ENCODE measurements around the gene ZNF268.
"Not testable (repeated sequence)": the region's sequence is repeated elsewhere in the genome, so short reads cannot be mapped to it uniquely, and the experiment has no call there.

Gene ZNF268

DNA sequence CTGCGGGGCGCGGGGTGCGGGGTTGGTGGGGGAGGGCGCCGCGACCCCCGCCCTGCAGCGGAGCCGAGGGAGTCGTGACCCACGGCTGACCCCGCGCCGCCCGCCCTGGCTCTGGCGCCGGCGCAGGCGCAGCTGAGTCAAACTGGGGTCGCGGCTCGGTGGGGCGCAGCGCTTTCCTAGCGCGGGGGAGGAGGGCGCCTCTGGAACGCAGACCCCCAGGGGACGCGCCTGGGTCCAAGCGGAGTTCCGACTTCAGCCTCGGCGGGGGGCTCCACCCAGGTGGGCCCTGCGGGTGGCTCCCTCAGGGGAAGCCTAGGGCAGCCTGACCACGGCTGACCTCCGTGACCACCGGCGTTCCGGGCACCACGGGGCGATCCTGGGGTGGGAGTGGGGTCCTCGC lies 54.8 kb downstream of the ZNF268 start:
- no peak for ATAC-seq (ENCODE audit: insufficient read depth, low read depth)
- H3K79me2 ChIP-seq (ENCODE audit: insufficient read depth, low read length) = no peaks in the 10 kb centered on the region
- H3K4me3 ChIP-seq (ENCODE audit: low read depth in 1 of 2, low read length in 2 of 2) = no peak overlapping the region
- H3K9me3 ChIP-seq (ENCODE audit: insufficient read depth, low read length, severe bottlenecking) = peaks cover 45% of the 10 kb centered on the region
- no peak overlapping the region for H3K4me2 ChIP-seq (ENCODE audit: insufficient read depth, low read length)
- no peaks in the 10 kb centered on the region for H3K4me1 ChIP-seq (ENCODE audit: insufficient read depth, low read length)
- H3K27ac ChIP-seq (ENCODE audit: low read length) = no peak overlapping the region
- no peaks in the 10 kb centered on the region for H4K20me1 ChIP-seq (ENCODE audit: insufficient read depth, low read length)
- DNase-seq = no peak
- no peaks in the 10 kb centered on the region for H3K27me3 ChIP-seq (ENCODE audit: insufficient read depth, low read length, poor library complexity)
- no peak overlapping the region for H3K9ac ChIP-seq (ENCODE audit: low read depth, low read length)
- H2AFZ ChIP-seq (ENCODE audit: low read depth, low read length) = no peak overlapping the region
- TF ChIP-seq EZH2 (IDR thresholded peaks at IDR 0.05; ENCODE audit: borderline replicate concordance, low read depth, low read length, severe bottlenecking) = no peak
- TF ChIP-seq CTCF (IDR thresholded peaks at IDR 0.05; ENCODE audit: borderline replicate concordance, extremely low read depth, low read length, poor library complexity, severe bottlenecking) = no peak
- H3K36me3 ChIP-seq (ENCODE audit: insufficient read depth, low read length) = no peaks in the 10 kb centered on the region

GRCh38 chr12:133236556-133236955 lies 55.3 kb downstream of the ZNF268 start:
- H3K79me2 ChIP-seq (ENCODE audit: insufficient read depth, low read length) = no peaks in the 10 kb centered on the region
- no peak for ATAC-seq (ENCODE audit: insufficient read depth, low read depth)
- H3K9ac ChIP-seq (ENCODE audit: low read depth, low read length) = no peak overlapping the region

DNA sequence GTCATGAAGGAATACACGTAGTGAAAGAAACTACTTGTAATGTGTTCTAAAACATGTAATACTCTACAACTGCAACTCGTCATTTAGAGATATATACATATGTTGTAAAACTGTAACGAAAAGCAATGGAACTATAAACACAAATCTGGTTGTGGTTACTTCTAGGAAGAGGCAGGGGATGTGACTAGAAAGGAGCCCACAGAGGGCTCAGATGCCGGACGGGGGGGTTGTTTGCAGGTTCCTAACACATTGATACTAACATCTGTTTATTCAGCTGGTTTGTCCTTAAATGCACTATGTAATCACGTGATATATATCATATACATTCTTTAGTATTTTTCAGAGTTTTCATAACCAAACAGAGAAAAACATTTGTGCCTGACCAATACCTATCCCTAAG lies 70.4 kb downstream of the ZNF268 start:
- no peak overlapping the region for H3K27ac ChIP-seq (ENCODE audit: low read length)
- no peaks in the 10 kb centered on the region for H3K9me3 ChIP-seq (ENCODE audit: insufficient read depth, low read length, severe bottlenecking)
- no peak overlapping the region for H3K9ac ChIP-seq (ENCODE audit: low read depth, low read length)
- TF ChIP-seq CTCF (IDR thresholded peaks at IDR 0.05; ENCODE audit: borderline replicate concordance, extremely low read depth, low read length, poor library complexity, severe bottlenecking) = no peak
- TF ChIP-seq EZH2 (IDR thresholded peaks at IDR 0.05; ENCODE audit: borderline replicate concordance, low read depth, low read length, severe bottlenecking) = no peak
- no peak overlapping the region for H3K4me3 ChIP-seq (ENCODE audit: low read depth in 1 of 2, low read length in 2 of 2)
- DNase-seq (no peak), ATAC-seq (ENCODE audit: insufficient read depth, low read depth) (no peak)
- no peaks in the 10 kb centered on the region for H3K4me1 ChIP-seq (ENCODE audit: insufficient read depth, low read length)
- no peaks in the 10 kb centered on the region for H3K36me3 ChIP-seq (ENCODE audit: insufficient read depth, low read length)
- no peak overlapping the region for H2AFZ ChIP-seq (ENCODE audit: low read depth, low read length)
- H3K79me2 ChIP-seq (ENCODE audit: insufficient read depth, low read length) = no peaks in the 10 kb centered on the region
- no peaks in the 10 kb centered on the region for H4K20me1 ChIP-seq (ENCODE audit: insufficient read depth, low read length)
- H3K4me2 ChIP-seq (ENCODE audit: insufficient read depth, low read length) = no peak overlapping the region
- H3K27me3 ChIP-seq (ENCODE audit: insufficient read depth, low read length, poor library complexity) = no peaks in the 10 kb centered on the region

More at GRCh38 chr12:133236556-133236955, 55.3 kb downstream of the ZNF268 start:
- Histone ChIP-seq H3K9me3 (ENCODE audit: insufficient read depth, low read length, severe bottlenecking) (peaks cover 41% of the 10 kb centered on the region), H3K36me3 (ENCODE audit: insufficient read depth, low read length) (no peaks in the 10 kb centered on the region), H3K4me3 (ENCODE audit: low read depth in 1 of 2, low read length in 2 of 2) (no peak overlapping the region), H3K4me2 (ENCODE audit: insufficient read depth, low read length) (no peak overlapping the region), H3K27ac (ENCODE audit: low read length) (no peak overlapping the region), H3K4me1 (ENCODE audit: insufficient read depth, low read length) (no peaks in the 10 kb centered on the region), H4K20me1 (ENCODE audit: insufficient read depth, low read length) (no peaks in the 10 kb centered on the region), H3K27me3 (ENCODE audit: insufficient read depth, low read length, poor library complexity) (no peaks in the 10 kb centered on the region), H2AFZ (ENCODE audit: low read depth, low read length) (no peak overlapping the region)
- TF ChIP-seq CTCF (IDR thresholded peaks at IDR 0.05; ENCODE audit: borderline replicate concordance, extremely low read depth, low read length, poor library complexity, severe bottlenecking) = no peak
- TF ChIP-seq EZH2 (IDR thresholded peaks at IDR 0.05; ENCODE audit: borderline replicate concordance, low read depth, low read length, severe bottlenecking) = no peak
- DNase-seq = no peak

GRCh38 chr12:133255833-133256232 lies 74.5 kb downstream of the ZNF268 start:
- H3K9ac ChIP-seq (ENCODE audit: low read depth, low read length); H3K27ac ChIP-seq (ENCODE audit: low read length); H3K4me2 ChIP-seq (ENCODE audit: insufficient read depth, low read length); H3K9me3 ChIP-seq (ENCODE audit: insufficient read depth, low read length, severe bottlenecking); H3K36me3 ChIP-seq (ENCODE audit: insufficient read depth, low read length); H3K4me3 ChIP-seq (ENCODE audit: low read depth in 1 of 2, low read length in 2 of 2); H3K27me3 ChIP-seq (ENCODE audit: insufficient read depth, low read length, poor library complexity); H2AFZ ChIP-seq (ENCODE audit: low read depth, low read length); DNase-seq; H4K20me1 ChIP-seq (ENCODE audit: insufficient read depth, low read length); H3K79me2 ChIP-seq (ENCODE audit: insufficient read depth, low read length); H3K4me1 ChIP-seq (ENCODE audit: insufficient read depth, low read length); ATAC-seq (ENCODE audit: insufficient read depth, low read depth): not testable (repeated sequence)

Data from DND-41 (cell line).